GDM1 (cell line): ENCODE data around the gene CSTPP1.
"Not testable (repeated sequence)": the region's sequence is repeated elsewhere in the genome, so short reads cannot be mapped to it uniquely, and the experiment has no call there.

Source experiments
- DNase-seq: peaks from one replicate; lab custom pipeline; 2025; lab: John Stamatoyannopoulos, UW

The CSTPP1 gene

GRCh38 chr11:46912526-46913150, 23.9 kb upstream of the CSTPP1 start:
- no peak for DNase-seq

DNA sequence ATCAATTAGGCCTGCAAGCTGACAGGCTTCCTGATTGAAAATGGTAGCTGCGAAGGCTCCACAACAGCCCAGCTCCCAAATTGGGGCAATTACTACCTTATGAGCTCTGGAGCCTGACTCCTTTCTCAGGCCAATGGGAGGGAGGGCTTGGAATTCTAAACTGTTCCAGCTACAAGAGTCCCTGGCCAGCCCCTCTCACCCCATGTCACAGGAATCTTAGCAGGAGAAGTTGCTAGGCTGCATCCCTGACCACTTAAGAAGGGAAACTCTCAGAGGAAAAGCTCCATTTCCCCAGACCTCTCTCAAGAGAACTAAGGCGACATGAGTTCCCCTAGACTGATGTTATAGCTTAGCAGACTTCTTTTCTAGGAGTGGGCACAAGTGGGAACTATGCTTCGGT, 23.1 kb upstream of the CSTPP1 start:
- no peak for DNase-seq

- DNase-seq = no peak
Measured at GRCh38 chr11:46914363-46914762, 22.2 kb upstream of the CSTPP1 start.

GRCh38 chr11:46914910-46915309, 21.7 kb upstream of the CSTPP1 start:
- DNase-seq = no peak

GRCh38 chr11:46916286-46917108, 20.1 kb upstream of the CSTPP1 start:
- no peak for DNase-seq

- no peak for DNase-seq
Measured at GRCh38 chr11:46917109-46917761, 19.3 kb upstream of the CSTPP1 start.

GRCh38 chr11:46917762-46918082, 18.8 kb upstream of the CSTPP1 start:
- DNase-seq = no peak

GRCh38 chr11:46918083-46918787, 18.3 kb upstream of the CSTPP1 start, which contains the start of gene LRP4:
TSS of gene LRP4 (minus strand) at chr11:46918550. CDS start at chr11:46918379, 171 bp downstream.
- DNase-seq = no peak

DNA sequence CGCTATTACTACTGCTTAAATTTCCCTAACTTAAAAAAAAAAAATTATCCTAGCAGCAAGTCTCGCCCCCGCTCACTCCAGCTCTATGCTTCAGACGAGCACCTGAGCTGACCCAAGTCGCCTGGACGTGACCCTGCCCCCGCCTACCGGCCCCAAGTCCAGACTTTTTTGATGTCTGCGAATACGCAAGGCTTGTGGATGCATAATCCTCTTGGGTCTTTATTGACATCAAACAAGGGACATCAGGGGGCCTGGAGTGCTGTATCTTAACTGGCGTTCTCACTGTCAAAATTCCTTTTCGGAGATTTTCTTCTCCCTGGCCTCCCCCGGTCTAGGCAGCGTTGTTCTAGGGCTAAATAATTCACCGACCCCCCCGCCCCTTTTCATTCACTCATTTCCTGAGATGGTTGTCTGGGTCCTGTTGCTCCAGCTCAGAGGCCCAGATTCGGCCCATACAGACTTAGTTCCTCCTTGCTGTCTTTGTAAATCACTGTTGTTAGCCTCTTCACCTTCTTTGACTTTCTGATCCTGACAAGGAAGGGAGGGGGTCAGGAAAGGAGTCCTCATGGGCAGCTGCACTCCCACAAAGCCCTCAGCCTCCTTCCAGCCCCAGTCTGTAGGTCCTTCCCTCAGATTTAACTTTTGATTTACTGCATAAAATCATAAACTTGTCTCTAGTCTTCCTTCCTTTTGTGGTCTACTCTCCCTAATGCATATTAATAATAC, 17.6 kb upstream of the CSTPP1 start:
- DNase-seq = no peak

DNA sequence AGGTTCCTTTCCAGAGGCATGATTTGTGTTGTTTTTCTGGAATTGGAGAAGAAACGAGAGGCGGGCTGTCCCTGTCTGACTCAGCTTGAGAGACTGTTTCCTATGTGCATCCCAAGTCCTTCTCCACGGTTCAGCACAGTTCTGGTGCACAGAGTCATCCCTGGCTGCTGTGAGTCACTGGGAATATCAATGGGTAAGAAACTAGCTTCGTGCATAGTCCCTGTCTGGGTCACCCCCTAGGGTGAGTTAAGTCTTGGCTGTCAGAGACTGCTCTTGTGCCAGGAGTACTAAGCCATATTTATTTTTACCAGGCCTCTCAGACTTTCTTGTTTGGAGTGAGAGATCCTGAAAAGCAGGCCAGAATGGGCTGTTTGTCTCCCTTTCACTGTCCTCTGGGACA, 15.8 kb upstream of the CSTPP1 start:
- DNase-seq = no peak

DNA sequence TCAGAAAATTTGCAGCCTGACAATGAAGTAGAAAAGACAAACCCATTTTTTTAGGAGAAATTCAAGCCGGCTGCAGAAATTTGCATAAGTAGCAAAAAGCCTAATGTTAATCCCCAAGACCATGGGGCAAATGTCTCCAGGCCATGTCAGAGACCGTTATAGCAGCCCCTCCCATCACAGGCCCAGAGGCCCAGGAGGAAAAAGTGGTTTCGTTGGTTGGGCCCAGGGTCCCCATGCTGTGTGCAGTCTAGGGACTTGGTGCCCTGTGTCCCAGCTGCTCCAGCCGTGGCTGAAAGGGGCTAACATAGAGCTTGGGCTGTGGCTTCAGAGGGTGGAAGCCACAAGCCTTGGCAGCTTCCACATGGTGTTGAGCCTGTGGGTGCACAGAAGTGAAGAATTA, 8.6 kb upstream of the CSTPP1 start:
- DNase-seq = not testable (repeated sequence)

- DNase-seq = not testable (repeated sequence)
Measured at GRCh38 chr11:46928701-46929100, 7.9 kb upstream of the CSTPP1 start.

GRCh38 chr11:46930089-46930488, 6.5 kb upstream of the CSTPP1 start:
- no peak for DNase-seq

GRCh38 chr11:46942172-46942571, 5.6 kb downstream of the CSTPP1 start:
- DNase-seq = no peak

DNA sequence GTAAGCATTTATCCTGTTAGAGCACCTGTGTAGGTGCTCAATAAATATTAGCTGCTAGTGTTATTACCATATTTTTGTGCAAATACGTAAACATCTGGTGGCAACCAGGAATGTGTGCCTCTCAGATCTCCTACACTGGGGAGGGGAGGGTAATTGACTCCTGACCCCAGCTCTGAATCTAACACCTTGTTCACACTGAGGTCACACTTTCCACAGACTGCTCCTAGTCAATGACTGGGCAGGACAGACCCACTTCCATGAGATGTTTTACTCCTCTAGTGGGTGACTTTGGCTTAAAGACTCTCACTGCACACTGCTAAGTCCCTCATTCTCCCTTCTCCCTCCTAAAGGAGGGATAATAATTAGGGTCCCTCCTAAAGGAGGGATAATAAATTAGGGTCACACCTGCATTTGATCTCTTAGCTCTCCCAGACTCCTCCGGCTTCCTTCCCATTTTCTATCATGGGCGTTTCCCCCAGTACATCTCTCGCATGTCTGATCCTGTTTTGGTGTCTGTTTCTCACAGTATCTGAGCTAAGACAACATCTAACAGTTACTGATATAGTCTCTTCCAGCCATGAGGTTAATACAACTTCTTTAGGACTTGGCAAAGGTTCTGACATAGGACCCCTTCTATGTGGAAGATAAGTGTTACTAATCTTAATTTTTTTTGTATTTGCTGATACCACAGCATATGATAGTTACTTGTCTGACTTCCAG, 8.0 kb downstream of the CSTPP1 start:
- no peak for DNase-seq

DNA sequence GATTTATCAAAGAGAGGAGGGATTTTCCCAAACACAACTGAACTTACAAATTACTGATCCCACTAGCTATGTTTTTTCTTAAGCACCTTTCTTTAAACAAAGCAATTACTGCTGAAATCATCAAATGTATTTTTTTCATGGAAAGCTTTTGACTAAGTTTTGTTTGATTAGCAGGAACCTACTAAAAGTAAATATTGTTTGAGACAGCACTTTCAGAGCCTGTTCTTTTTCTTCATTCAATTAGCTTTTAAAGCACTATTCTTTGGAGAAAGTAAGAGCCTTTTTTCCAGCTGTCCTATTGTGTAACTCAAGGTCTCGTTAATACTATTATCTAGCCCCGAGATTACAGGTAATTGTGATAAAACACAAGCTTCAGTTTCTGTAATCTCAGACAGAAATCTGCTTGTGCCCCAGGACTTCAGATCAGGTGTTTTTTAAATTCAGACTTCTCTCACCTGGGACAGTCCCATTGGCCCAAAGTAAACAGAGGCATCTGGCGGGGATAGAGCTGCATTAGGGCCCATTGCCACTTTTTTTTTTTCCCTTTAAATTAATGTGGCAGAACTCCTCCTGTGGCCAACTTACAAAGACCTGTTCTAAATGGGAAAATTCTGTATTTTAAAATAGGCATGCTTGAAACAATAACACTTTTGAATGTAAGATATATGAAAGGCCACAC, 11.0 kb downstream of the CSTPP1 start:
- DNase-seq = no peak

- no peak for DNase-seq
Measured at GRCh38 chr11:46948378-46949131, 12.0 kb downstream of the CSTPP1 start.

- DNase-seq = no peak
Measured at GRCh38 chr11:46949297-46949696, 12.7 kb downstream of the CSTPP1 start.

DNA sequence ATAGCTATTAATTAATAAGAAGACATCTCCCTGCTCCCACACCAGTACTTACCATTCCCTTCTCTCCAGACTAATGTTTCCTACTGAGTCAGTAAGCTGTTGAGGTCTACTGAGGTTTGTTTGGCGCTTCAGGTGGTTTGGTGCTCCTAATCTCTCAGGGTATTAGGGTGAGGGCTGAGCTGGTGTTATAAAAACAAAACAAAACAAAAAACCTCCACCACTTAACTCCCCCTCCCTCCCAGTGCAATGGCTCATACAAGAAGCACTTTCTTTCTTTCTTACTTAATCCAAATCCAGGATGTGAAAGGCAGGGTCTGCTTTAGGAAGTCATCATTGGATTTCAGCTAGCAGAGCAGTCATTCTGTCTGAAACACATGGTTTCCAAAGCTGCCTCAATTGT, 15.3 kb downstream of the CSTPP1 start:
- DNase-seq = no peak

GRCh38 chr11:46952553-46952952, 16.0 kb downstream of the CSTPP1 start:
- no peak for DNase-seq
